Skin of body (tissue), 2 donors: ENCODE results near the gene KIF13A. TPM values are rescaled to one million over a fixed set of nuclear protein-coding genes. Genes with fewer than 3 reads are reported as not detected.
"Not testable (repeated sequence)": the region's sequence is repeated elsewhere in the genome, so short reads cannot be mapped to it uniquely, and the experiment has no call there.

Experiments used
- DNase-seq: peaks from one replicate; lab custom pipeline; 2025; lab: John Stamatoyannopoulos, UW
- total RNA-seq: library from RNA; depleted of rRNA; stranded (reverse); fragments of >200 nt; gene quantifications from one replicate; pipeline ENCODE4 v1.2.3, GENCODE V29; 2014

KIF13A gene
- total RNA-seq, 1 donor from 2014 or later, result 46.1 TPM

DNA sequence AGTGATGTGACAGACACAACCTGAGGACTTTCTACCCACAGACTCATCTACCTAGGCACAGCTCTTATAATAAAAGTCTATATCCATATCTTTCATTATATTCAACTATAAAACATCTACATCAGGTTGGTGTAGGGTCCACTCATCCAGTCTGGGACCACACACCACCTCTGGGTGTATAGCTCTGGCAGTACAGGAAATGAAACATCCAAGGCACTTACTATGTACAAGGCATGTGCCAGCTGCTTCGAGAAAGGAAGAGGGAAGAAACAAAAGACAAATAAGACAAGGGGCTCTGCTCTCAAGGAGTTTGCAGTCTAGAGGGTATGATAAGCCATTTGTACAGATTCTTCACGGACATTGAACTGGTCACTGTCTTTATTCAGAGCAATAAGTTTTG is 18.6 kb downstream of the KIF13A start:
- DNase-seq, result no peak

DNA sequence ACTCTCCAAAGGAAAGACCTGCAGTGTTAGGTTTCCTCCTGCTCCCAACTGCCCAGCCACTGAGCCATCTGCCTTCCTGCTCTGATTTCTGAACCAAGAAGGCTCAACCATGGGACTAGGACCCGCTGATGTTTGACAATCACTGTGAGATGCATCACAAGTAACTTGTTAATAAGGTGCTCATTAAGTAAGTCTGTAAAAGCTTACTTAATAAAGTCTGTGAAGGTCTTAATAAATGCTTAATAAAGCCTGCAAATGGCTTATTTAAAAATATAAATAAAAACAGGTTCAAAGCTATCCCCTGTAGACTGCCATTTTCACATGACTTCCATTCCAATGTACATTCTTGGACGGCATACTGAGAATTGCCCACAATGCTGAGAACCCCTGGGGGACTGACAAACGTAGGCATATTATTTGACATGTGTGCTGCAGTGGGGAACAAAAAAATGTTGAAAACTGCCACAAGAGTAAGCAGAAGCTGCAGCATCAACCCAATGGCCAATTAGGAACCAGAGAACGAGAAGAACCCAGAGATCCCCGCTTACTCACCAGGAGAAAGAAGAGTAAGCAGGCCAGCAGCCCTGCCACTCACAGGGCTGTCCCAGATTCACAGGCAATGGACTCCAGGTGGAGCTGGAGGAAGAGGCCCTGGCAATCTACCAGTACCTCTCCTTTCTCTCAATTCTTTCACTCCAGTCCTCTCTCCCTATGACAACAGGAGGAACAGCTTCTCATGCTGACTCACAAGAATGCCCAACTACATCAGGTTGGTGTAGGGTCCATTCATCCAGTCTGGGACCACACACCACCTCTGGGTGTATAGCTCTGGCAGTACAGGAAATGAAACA is 19.5 kb downstream of the KIF13A start:
- DNase-seq, result no peak

GRCh38 chr6:17966451-17966850 is 21.0 kb downstream of the KIF13A start:
- no peak for DNase-seq

DNA sequence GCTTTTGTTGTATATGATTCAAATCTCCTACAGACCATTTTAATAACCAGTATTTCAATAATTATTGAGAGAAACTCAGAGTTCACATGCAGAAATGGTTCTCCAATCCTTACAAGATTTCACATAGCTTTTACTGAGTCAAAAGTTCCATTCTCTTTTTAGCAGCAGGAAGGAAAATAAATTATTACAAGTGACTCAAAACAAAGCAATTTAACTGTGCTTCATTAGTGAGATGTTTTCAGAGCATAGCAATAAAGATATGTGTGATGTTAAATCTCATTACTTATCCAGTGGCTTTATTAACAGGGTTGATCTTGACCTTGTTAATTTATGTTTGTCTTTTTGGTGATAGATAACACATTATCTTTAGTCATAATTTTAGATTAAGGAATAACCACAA is 22.0 kb downstream of the KIF13A start:
- DNase-seq, result peak; percentile 6

DNA sequence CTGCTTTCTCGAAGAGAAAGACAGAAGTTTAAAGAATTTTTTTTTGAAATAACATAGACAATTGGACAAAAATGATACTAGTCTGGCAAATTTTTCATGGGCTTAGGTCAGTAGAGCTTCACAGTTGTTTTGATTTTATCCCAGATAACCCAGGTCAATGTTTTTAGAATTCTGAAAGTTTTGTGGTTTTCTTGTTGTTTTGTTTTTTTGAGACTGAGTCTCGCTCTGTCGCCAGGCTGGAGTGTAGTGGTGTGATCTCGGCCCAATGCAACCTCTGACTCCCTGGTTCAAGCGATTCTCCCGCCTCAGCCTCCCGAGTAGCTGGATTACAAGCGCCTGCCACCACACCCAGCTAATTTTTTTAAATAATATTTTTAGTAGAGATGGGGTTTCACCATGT is 22.8 kb downstream of the KIF13A start:
- no peak for DNase-seq

- peak; percentile 6 for DNase-seq
Measured at GRCh38 chr6:17962436-17963031, 24.9 kb downstream of the KIF13A start.

DNA sequence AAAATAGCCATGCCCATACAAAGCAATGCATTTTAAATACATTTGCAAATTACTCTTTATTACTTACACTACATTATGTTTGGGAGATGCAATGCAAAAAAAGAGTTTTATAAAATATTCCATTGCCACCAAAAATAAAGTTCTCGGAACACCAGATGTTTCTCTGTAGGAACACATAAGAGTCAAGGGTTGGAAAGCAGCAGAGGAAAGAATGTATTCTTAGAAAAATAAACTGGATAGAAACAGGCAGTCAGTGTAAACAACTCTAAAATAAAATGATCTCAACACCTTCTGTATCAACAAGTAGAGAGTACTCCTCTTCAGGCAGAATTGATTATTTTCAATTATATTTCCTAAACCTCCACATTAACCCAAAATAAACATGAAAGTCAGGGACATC is 28.1 kb downstream of the KIF13A start:
- DNase-seq, result no peak

GRCh38 chr6:17957904-17958620 is 29.4 kb downstream of the KIF13A start:
- DNase-seq, result peak; percentile 31

GRCh38 chr6:17957498-17957897 is 29.9 kb downstream of the KIF13A start:
- no peak for DNase-seq

- DNase-seq, result no peak
Measured at GRCh38 chr6:17957086-17957485, 30.3 kb downstream of the KIF13A start.

GRCh38 chr6:17950095-17950494 is 37.3 kb downstream of the KIF13A start:
- DNase-seq, result no peak

- no peak for DNase-seq
Measured at GRCh38 chr6:17949168-17949567, 38.3 kb downstream of the KIF13A start.

DNA sequence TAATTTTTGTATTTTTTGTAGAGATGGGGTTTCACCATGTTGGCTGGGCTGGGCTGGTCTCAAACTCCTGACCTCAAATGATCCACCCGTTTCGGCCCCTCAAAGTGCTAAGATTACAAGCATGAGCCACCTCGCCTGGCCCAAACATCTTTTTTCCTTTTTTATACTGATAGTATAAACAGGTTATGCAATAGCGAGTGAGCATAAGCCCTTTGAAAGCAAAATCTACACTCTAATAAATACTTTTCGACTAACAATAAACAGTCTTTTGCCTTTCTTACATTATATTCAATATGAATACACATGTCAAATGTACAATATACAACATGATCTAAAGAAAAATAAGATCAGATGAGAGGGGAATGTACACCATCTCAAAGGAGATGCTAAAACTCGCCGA is 38.7 kb downstream of the KIF13A start:
- no peak for DNase-seq

GRCh38 chr6:17947574-17947973 is 39.9 kb downstream of the KIF13A start:
- DNase-seq, result not testable (repeated sequence)

DNA sequence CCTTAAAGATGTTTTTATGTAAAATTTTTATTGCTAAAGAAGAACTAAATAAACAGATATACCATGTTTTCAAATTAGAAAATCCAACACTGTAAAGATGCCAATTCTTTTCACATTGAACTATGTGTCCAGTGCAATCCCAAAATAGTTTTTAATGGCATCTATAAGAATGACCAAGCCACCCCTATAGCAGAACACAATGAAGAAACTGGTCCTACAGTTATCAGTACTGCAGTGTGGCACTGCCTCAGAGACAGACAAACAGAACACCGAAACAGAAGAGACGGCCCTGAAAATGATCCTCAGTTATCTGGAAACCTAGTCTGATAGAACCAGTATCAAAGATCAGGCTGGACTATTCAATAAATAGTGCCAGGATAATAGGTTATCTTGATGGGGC is 41.9 kb downstream of the KIF13A start:
- no peak for DNase-seq

DNA sequence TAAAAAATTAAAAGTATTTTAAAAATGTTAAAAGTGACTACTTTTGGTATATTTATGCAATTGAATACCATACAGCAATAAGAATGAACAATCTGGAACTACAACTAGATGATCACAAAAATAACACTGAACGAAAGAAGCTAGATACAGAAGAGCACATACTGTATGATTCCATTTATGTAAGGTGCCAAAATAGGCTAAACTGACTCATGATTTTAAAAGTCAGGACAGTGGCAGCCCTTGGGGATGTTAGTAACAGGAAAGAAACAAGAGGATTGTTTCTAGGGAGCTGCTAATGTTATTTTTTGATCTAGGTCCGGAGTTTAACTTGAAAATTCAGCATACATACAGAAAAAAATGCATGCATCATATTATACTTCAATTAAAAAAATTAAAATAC is 42.3 kb downstream of the KIF13A start:
- no peak for DNase-seq

DNA sequence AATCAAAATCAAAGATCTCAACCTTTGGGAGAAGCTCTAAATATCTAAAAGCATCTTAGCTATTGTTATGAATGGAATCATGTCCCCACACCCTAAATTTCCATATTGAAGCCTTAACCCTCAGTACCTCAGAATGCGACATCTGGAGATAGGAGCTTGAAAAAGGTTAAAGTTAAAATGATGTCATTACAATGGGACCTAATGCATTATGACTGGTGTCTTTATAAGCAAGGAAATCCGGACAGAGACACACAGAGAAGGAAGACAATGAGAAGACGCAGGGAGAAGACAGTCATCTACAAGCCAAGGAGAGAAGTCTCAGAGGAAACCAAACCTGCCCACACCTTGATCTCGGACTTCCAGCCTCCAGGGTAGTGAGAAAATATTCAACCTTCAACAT is 46.1 kb downstream of the KIF13A start:
- DNase-seq, result no peak

DNA sequence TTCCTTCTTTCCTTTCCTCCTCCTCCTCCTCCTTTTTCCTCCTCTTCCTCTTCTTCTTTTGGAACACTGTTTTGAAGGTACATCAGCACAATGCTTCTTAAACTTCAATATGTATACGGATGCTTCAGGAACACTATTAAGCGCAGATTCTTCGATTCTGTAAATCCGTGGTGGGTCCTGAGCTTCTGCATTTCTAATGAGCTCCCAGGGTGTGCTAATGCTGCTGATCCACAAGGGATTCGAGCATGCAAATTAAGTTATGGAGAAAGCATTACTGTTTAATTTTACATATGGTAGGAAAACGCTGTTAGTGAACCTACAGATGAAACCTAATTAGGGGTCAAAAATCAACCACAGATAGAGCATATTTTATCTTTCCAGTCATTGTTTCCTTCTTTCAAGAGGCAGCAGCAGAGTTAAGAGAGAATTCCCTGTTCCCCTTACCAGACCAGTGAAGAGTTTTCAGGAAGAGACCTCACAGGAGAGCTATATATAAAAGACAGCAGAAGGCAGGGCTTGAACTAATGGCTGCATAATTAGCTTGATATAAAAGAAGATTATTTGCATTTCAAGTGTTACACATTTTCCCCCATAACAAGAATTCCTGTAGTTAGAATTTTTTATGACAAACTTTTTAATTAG is 47.2 kb downstream of the KIF13A start:
- DNase-seq, result no peak

DNA sequence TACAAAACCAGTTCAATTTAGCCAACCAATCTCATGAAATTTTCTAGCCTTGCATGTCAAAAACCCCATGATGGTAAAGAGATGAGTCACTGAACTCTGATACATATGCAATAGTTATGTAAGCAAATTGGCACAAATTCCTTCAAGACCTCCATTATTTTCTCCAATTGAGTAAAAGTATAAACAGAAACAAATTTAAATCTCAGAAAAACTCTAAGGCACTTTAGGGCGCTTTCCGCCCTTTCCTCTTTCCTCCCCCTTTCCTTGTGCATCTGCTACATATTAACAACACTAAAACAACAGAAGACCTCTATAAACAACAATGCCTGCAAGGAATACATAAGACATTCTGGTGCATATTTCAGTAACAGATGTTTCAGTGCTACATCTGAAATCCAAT is 48.5 kb downstream of the KIF13A start:
- peak; percentile 88 for DNase-seq

DNA sequence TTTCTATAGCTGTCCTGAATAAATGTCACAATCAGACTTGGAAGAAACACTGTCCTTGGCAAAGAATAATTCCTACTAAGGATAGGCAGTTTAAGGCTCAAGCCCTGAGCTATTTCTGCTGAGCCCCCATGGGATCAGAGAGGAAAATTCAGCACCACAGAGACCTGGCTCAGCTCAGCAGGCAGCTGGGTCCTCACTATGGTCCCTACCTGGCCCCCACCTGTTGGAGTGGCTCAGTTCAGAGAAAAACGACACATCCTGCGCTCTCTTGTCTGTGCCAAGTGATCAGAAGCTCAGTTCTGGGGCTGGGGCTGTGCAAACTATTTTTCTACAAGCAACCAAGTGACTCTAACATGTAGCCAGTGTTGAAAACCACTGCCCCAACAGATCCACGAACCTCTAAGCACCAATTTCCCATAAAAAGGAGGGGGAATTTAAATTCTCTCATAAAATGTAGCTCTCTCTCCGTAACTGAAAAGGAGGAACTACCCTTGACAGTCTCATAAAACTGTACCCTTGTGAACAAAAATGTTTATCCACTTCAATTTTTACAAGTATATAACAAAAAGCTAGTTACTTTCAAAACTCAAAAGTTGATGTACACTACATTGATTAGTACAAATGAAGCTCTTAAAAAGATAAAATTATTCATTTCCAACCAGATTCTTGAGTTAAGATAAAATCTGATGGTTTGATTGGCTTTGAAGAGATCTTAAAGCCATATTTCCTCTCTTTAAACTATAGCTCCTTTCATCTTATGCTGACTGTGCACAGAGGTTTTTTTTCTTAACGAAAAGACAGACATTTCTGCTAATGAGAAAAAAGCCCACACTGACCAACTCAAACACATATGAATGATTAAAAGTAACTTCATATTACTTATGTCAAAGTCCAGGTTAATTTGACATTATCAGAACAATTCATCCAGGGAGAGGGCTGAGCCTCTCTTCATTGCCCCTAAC is 52.0 kb downstream of the KIF13A start:
- no peak for DNase-seq

DNA sequence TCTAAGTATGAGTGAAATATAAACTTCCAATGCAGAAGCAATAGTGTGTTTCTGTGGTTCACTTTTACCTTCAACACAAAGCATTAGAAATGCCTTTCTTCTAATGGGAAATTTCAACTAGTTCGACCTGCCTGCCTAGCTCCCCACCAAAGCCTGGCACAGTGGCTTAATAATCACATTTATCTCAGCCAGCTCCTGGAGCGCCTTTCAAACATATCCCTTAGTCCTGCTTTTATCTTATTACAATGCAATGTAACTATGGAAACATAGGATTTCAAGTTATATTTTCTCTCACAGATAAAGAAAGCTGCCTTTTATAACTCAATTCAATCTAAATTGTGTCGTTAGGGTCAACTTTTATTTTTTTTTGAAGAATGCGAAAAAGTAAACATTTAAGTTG is 53.7 kb downstream of the KIF13A start:
- DNase-seq, result no peak
